ENCODE measurements around the gene NTF4.
A peak's percentile ranks its signal among the peaks of the same experiment; 100 is the strongest.

NTF4 gene

GRCh38 chr19:49019242-49019932, 45.2 kb downstream of the NTF4 start:
- DNase-seq = peak; percentile 70 to 72

- peak in 1 of 2 donors; percentile 19 for DNase-seq
These were observed 46.0 kb downstream of the NTF4 start for GRCh38 chr19:49018388-49019241.

- DNase-seq = peak; percentile 72 to 73
These were observed 46.8 kb downstream of the NTF4 start for GRCh38 chr19:49017666-49018351.

- no peak for DNase-seq
These were observed 47.5 kb downstream of the NTF4 start, which contains the start of gene LHB for GRCh38 chr19:49017041-49017665. Gene LHB (minus strand): TSS chr19:49017091. CDS start chr19:49017081, 10 bp downstream.

GRCh38 chr19:49016067-49016839, 48.4 kb downstream of the NTF4 start:
- DNase-seq = no peak

- no peak for DNase-seq
These were observed 49.8 kb downstream of the NTF4 start for GRCh38 chr19:49014870-49015255.

- no peak for DNase-seq
These were observed 50.3 kb downstream of the NTF4 start for GRCh38 chr19:49014123-49014869.

- DNase-seq = no peak
These were observed 53.4 kb downstream of the NTF4 start for GRCh38 chr19:49011194-49011593.
